VCaP (cell line): ENCODE measurements around the gene LDLRAD4.

Experiments used
- H3K27ac ChIP-seq: fragments of 450-650 bp; 2 replicates; pipeline ENCODE4 v1.5.1; 2017
- CTCF ChIP-seq: fragments of 450-650 bp; conservative IDR thresholded peaks from 2 replicates; pipeline ENCODE4 v1.5.1; 2017; ENCODE audit warnings: mild to moderate bottlenecking, moderate library complexity

LDLRAD4 gene

GRCh38 chr18:13323186-13323585 lies 104.6 kb downstream of the LDLRAD4 start:
- no peak overlapping the region for H3K27ac ChIP-seq
- TF ChIP-seq CTCF: no peak

GRCh38 chr18:13324880-13325279 lies 106.3 kb downstream of the LDLRAD4 start:
- H3K27ac ChIP-seq: no peak overlapping the region
- no peak for TF ChIP-seq CTCF

GRCh38 chr18:13328213-13328612 lies 109.7 kb downstream of the LDLRAD4 start:
- no peak overlapping the region for H3K27ac ChIP-seq
- TF ChIP-seq CTCF: no peak

- no peak overlapping the region for H3K27ac ChIP-seq
- TF ChIP-seq CTCF: no peak
These were observed 112.4 kb downstream of the LDLRAD4 start for GRCh38 chr18:13330996-13331395.

- TF ChIP-seq CTCF: no peak
- no peak overlapping the region for H3K27ac ChIP-seq
These were observed 113.3 kb downstream of the LDLRAD4 start for GRCh38 chr18:13331846-13332245.

- no peak overlapping the region for H3K27ac ChIP-seq
These were observed 114.3 kb downstream of the LDLRAD4 start for GRCh38 chr18:13332874-13333273.

GRCh38 chr18:13335903-13336302 lies 117.3 kb downstream of the LDLRAD4 start:
- no peak overlapping the region for H3K27ac ChIP-seq
- TF ChIP-seq CTCF: no peak

More at GRCh38 chr18:13332874-13333273, 114.3 kb downstream of the LDLRAD4 start:
- no peak for TF ChIP-seq CTCF

GRCh38 chr18:13336841-13337240 lies 118.3 kb downstream of the LDLRAD4 start:
- no peak overlapping the region for H3K27ac ChIP-seq
- no peak for TF ChIP-seq CTCF
